ENCODE data around the gene DNAJA3. TPM values are rescaled to one million over a fixed set of nuclear protein-coding genes. Genes with fewer than 3 reads are reported as not detected.
A peak's percentile ranks its signal among the peaks of the same experiment; 100 is the strongest.

DNAJA3 gene
- total RNA-seq, 1 donor from 2014 or later, result 40.7 TPM

- peak overlapping the region; percentile 94 to 99 for H3K27ac ChIP-seq
- no peaks in the 10 kb centered on the region for H3K9me3 ChIP-seq
- no peak for DNase-seq (ENCODE audit: low spot score in 2 of 2)
- peaks cover 77 to 93% of the 10 kb centered on the region in 2 donors for H3K4me1 ChIP-seq
- peak overlapping the region in 1 of 2 donors; percentile 33 for H3K4me3 ChIP-seq
- intact Hi-C loops (cut with DNase I), result no loop called here
- TF ChIP-seq, protein P1, sequence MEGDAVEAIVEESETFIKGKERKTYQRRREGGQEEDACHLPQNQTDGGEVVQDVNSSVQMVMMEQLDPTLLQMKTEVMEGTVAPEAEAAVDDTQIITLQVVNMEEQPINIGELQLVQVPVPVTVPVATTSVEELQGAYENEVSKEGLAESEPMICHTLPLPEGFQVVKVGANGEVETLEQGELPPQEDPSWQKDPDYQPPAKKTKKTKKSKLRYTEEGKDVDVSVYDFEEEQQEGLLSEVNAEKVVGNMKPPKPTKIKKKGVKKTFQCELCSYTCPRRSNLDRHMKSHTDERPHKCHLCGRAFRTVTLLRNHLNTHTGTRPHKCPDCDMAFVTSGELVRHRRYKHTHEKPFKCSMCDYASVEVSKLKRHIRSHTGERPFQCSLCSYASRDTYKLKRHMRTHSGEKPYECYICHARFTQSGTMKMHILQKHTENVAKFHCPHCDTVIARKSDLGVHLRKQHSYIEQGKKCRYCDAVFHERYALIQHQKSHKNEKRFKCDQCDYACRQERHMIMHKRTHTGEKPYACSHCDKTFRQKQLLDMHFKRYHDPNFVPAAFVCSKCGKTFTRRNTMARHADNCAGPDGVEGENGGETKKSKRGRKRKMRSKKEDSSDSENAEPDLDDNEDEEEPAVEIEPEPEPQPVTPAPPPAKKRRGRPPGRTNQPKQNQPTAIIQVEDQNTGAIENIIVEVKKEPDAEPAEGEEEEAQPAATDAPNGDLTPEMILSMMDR (IDR thresholded peaks at IDR 0.05), result no peak
- peaks cover 35 to 47% of the 10 kb centered on the region in 2 donors for H3K36me3 ChIP-seq
- no peaks in the 10 kb centered on the region for H3K27me3 ChIP-seq
These were observed 43.5 kb upstream of the DNAJA3 start for GRCh38 chr16:4381935-4382794.

GRCh38 chr16:4382795-4383357 is 42.8 kb upstream of the DNAJA3 start:
- intact Hi-C loops (cut with DNase I), result no loop called here
- Histone ChIP-seq H3K27me3 (no peaks in the 10 kb centered on the region), H3K4me1 (peaks cover 77 to 93% of the 10 kb centered on the region in 2 donors), H3K36me3 (peaks cover 35 to 42% of the 10 kb centered on the region in 2 donors), H3K27ac (peak overlapping the region; percentile 94 to 99), H3K9me3 (no peaks in the 10 kb centered on the region), H3K4me3 (peak overlapping the region; percentile 19 to 33)
- TF ChIP-seq, protein P1 (IDR thresholded peaks at IDR 0.05), result no peak
- peak in 1 of 2 donors; percentile 64 for DNase-seq (ENCODE audit: low spot score in 2 of 2)

GRCh38 chr16:4383591-4384444 is 41.9 kb upstream of the DNAJA3 start:
- Histone ChIP-seq H3K9me3 (no peaks in the 10 kb centered on the region), H3K4me1 (peaks cover 74 to 91% of the 10 kb centered on the region in 2 donors), H3K4me3 (no peak overlapping the region), H3K27me3 (no peaks in the 10 kb centered on the region), H3K27ac (peak overlapping the region; percentile 94 to 99), H3K36me3 (peaks cover 35 to 37% of the 10 kb centered on the region in 2 donors)
- peak in 1 of 2 donors; percentile 61 for DNase-seq (ENCODE audit: low spot score in 2 of 2)
- intact Hi-C loops (cut with DNase I), result no loop called here
- TF ChIP-seq, protein P1 (IDR thresholded peaks at IDR 0.05), result no peak

GRCh38 chr16:4384509-4384942 is 41.1 kb upstream of the DNAJA3 start:
- Histone ChIP-seq H3K27me3 (no peaks in the 10 kb centered on the region), H3K36me3 (peaks cover 35 to 37% of the 10 kb centered on the region in 2 donors), H3K4me1 (peaks cover 68 to 91% of the 10 kb centered on the region in 2 donors), H3K4me3 (no peak overlapping the region), H3K9me3 (no peaks in the 10 kb centered on the region), H3K27ac (peak overlapping the region; percentile 94 to 99)
- peak in 1 of 2 donors; percentile 70 for DNase-seq (ENCODE audit: low spot score in 2 of 2)
- intact Hi-C loops (cut with DNase I), result no loop called here
- TF ChIP-seq, protein P1 (IDR thresholded peaks at IDR 0.05), result no peak

- Histone ChIP-seq H3K36me3 (peaks cover 35 to 37% of the 10 kb centered on the region in 2 donors), H3K9me3 (no peaks in the 10 kb centered on the region), H3K4me3 (no peak overlapping the region), H3K27ac (peak overlapping the region; percentile 94 to 99), H3K27me3 (no peaks in the 10 kb centered on the region), H3K4me1 (peaks cover 64 to 89% of the 10 kb centered on the region in 2 donors)
- TF ChIP-seq, protein P1 (IDR thresholded peaks at IDR 0.05), result no peak
- intact Hi-C loops (cut with DNase I), result loop anchor here (5.0 kb wide), 1 partner anchor 33 kb away; the partner anchor contains the start of gene PAM16
- peak in 1 of 2 donors; percentile 69 for DNase-seq (ENCODE audit: low spot score in 2 of 2)
These were observed 40.4 kb upstream of the DNAJA3 start for GRCh38 chr16:4385066-4385788.
